GM11168 (cell line): Measurements from ENCODE around the gene RASGRP2.

Experiments used
- in situ Hi-C: fragments of 300-500 bp; cut with MboI; formaldehyde crosslinking; loops from one replicate; pipeline ENCODE4 v1.12.0; 2022; ENCODE audit warnings: low sequenced_read_pairs; ENCODE audit not compliant: unreplicated experiment

The RASGRP2 gene

DNA sequence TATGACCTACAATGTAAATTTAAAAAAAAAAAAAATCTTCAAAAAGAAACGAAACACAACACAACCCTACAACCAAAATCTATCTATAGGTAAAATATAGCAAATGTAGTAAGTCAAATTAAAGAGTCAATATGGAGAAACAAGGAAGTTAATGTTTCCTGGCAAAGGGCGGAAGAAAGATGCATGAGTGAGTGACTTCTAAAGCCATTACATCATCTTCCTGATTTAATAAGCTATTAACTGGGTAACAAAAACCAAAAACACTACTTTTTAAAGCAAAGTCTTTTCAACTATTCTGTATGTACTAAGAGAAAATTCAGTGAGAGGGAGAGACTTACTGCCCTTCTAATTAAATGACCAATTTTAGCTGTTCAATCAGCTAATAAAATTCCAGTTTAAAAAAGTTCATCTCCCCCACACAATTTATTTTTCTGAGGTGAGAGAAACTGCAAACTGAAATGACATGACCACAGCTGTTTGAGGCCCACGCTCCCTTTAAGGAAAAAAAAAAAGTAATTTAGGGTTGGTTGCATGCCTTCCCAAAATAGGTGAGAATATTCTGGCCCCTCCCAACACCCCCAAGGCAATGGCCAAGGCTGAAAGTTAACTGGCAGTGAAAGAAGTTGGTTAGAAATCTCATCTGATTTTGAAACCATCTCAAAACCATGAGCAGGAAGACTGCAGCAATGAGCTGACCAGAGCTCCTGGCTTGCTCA, 28.5 kb upstream of the RASGRP2 start:
- in situ Hi-C loops: no loop called here

DNA sequence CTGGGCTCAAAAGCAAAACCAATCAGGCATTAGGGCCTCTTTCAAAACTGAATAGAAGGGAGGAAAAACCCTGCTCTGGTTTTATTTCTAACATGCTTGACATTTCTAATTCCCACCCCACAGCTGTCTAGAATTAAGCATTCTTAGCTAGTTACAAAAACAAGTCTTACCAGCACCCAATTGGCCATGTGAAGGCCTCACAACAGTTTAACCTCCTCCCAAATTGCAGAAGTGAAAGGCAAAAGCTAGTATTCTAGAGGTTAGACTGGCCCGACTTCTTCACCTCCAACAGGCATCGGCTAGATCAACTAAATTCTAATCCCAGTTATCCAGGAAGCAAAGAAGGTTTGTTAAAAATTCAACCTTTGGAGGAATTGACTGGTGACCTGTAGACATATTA, 27.9 kb upstream of the RASGRP2 start:
- in situ Hi-C loops: no loop called here

DNA sequence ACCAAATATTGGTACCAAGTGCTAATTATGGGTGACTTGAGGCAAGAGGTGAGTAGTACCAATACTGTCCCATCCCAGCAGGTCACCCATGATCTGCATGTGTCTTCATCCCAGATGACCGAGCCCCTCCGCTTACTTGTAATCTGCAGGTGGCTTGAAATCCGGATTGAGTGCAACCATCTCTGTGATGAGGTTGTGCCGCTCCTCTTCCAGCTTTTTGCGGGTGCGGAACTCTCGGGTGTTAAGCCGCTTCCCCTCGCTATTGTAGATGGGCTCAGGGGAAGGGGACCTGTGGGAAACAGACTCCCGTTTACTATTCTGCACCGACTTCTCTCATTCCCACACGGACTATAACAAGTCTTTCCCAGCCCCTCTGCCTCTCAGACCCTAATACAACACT, 26.2 kb upstream of the RASGRP2 start:
- in situ Hi-C loops: no loop called here

DNA sequence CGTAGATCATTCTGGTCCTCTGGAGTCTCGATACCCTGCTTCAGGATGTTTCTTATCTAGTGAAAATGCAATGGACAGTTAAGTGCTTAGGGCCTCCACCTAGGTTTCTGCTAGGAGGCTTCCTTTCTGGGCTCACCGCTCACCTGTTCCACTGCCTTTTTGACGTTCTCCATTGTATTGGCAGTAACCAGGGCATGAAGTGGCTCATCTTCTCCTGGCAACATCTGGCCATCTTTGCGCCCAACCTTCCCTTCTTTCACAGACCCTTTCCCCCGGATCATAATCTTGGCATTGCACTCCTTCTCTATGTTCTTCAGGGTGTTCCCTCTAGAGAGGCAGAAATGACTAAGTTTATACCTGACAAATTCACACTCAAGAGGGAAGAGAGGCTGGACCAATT, 25.3 kb upstream of the RASGRP2 start:
- in situ Hi-C loops: no loop called here

DNA sequence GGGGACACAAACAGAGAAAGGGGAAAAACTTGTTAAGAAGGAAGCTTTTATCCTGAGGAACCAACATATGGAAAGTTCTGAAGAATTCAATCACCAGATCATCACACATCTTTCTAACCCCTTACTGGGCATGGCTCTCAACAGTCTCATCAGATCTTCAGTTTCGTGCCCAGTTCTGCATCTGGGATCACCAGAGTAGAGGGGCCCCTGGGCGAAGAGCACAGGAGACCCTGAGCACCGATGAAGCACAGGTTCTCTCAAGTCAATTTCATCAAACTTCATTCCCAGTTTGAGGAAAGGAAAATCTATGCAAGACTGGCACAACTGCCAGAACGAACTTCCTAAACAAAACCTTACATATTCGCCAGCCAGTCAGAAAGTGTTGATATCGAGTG, 24.4 kb upstream of the RASGRP2 start:
- in situ Hi-C loops: no loop called here

DNA sequence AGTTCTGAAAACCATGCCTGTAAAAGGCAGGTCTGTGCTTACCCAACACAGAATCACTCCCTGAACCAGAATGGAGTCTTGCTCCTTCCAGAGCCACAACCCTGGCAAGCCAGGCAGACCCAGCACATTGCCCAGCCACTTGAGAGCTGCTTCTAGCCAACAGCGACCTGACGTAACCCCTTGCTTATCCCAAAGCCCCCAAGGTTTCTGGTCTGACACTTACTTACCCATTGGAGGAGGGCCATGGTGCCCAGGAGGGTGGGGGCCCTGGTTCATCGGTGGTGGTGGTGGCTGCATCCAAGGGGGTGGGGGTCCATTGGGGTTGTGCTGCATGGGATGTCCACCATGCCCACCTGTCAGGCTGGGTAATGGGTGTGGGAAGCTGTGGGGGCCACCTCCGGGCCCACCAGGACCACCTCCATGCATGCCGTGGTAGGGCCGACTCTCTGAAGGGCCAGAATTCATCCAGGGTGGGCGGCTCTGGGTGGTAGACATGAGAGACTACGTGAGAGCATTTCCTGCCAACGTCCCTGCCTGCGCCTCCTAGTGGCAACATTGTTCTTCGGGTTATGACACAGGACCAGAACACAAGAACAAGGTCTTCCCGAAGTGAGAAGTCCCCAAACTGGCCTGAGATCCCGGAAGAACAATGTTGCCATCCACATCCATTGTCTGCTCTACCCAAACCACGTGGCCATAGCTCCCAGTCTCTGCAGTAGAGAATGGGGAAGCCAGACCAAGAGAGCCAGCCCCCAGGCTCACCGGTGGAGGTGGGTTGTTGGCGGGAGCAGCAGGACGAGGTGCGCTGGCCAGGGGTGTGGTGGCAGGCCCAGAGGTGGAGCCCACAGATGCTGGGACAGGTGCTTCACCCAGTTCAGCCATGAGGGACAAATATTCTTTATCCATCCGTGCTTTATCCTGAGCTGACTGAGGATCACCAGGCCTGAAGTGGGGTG, 23.7 kb upstream of the RASGRP2 start:
- in situ Hi-C loops: no loop called here

DNA sequence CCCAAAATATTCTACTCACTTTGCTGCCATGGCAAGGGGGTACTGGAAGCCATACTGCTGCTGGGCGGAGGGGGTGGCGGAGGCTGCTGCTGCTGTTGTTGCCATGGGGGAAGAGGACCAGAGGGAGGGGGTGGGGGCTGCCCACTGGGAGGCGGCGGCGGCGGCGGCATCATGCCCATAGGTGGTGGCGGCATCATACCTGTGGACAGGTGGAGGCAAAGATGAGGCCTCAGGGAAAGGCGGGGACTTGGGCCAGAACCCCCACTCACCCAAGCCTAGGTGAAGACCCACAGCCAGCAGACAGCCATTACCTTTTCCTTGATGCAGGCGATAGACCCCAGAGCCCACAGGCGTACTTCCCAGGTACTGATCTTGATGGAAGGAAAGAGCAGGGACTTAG, 22.9 kb upstream of the RASGRP2 start:
- in situ Hi-C loops: no loop called here

DNA sequence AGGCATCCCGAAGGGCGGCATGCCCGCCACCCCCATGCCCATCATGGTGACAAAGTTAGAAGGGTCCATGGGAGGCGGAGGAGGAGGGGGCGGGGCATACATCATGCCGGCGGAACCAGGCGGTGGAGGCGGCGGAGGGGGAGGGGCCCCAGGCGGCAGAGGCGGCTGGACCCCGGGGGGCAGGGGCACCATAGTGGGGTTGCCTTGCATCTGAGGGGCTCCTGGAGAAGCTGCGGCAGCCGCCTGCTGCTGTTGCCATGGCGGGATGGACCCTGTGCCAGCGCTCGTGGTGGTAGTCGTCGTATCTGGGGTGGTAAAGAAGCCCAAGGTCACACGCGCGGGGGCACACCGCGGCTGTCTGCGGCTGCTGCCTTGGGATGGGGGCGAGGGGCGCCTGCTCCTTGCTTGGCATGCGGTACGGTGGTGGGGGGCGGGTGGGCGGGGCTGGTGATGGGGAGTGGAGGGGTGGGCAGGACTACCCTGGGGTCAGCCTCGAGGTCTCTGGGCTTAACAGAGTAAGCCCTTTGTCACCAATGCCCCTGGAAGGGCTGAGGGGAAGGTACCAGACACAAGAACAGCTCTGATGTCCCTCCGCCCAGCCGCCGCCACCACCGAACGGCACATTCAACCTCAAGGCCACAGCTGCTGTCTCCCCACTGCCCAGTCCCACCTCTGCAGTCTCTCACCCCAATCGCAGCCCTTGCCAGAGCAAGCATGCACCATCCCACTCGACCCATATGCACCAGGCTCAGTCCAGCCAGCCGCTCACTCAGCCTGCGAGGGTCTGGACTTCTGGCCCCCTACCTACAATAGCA, 22.1 kb upstream of the RASGRP2 start:
- in situ Hi-C loops: no loop called here

DNA sequence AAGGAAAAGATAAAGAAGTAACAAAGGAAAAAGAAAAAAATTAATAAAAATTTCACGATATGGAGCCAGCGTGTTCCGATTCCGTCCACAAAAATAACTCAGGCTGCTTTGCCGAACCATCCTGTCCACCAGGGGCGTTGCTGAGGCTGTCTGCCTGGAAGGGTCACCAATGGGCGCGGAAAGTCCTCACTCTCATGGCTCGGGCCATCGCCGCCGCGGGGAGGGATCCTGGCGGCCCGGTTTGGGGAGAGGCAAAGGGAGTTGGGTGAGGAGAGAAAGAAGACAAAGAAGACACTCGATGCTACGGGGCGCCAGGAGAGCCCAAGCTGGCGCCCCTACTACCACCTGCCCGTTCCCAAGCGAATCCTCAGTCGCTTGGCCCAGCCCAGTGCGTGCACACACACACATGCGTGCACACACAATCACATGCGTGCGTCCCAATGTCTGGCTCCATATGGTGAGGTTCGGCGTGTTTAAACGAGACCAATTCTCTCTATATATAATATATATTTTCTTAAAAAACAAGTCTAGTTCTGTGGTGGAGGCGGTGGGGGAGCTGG, 21.4 kb upstream of the RASGRP2 start:
- in situ Hi-C loops: no loop called here

DNA sequence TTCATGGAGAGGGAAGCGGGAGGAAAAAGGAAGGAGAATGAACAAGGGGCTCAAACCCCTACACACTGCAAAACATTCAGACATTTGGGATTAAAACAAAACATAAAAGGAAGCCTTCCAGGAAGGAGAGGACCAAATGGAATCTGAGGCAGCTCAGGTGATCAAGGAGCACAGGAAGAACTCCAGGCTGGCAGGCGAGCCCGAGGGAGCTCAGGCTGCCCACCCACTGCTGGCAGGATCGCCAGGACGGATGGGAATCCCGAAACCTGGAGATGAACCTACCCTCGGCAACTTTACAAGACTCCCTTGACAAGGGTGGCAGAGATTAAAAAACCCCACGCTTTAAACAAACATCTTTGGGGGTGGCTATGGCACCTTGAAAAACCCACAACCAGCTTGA, 20.8 kb upstream of the RASGRP2 start:
- in situ Hi-C loops: no loop called here

DNA sequence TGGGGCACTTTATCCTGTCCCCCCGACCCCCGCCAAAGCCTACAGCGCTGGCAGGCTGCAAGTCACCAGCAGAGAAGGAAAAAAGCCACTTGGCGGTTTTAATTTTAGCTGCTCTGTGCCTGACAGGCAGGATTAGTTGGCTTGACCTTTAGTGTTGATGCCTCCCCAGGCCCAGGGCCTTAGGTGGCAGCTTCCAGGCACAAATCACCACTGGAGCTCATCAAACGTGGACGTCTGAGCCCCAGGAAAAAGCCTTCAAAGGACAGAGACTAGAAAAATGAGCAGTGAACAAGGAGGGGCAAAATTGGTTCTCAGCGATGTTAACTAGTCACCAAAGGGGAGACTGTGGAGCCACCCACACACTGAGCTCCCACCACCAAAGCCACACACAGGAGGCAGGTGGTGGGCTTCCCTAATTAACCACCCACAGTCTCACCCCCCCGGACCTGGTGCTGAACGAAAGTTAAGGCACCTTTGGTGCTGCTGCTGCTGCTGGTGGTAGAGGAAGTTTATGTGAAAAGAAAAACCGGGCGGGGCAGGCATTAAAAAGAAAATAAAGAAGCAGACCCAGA, 20.2 kb upstream of the RASGRP2 start:
- in situ Hi-C loops: no loop called here

DNA sequence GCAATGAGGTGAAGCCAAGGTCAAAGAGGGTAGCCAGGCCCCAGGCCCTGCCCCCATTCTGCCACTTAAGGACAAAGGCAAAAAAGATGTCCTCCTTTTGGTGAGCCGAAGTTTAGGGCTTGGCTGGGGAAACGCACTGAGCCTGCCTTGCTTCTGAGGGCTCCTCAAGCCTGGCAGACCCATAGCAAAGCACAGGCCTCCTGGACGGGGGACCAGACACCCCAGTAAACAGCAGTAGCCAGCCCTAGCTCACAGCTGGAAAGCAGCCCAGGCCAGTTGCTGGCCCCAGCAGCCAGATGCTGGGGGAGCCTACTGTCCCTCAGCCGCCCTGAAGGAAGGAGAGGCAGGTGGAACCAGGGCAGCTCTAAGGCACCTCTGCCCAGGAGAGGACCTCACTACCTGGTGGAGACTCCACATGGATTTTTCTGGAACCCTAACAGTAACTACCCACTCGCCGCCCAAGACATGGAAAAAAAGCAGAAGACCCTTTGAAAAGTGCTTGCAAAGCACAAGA, 19.6 kb upstream of the RASGRP2 start:
- in situ Hi-C loops: no loop called here

DNA sequence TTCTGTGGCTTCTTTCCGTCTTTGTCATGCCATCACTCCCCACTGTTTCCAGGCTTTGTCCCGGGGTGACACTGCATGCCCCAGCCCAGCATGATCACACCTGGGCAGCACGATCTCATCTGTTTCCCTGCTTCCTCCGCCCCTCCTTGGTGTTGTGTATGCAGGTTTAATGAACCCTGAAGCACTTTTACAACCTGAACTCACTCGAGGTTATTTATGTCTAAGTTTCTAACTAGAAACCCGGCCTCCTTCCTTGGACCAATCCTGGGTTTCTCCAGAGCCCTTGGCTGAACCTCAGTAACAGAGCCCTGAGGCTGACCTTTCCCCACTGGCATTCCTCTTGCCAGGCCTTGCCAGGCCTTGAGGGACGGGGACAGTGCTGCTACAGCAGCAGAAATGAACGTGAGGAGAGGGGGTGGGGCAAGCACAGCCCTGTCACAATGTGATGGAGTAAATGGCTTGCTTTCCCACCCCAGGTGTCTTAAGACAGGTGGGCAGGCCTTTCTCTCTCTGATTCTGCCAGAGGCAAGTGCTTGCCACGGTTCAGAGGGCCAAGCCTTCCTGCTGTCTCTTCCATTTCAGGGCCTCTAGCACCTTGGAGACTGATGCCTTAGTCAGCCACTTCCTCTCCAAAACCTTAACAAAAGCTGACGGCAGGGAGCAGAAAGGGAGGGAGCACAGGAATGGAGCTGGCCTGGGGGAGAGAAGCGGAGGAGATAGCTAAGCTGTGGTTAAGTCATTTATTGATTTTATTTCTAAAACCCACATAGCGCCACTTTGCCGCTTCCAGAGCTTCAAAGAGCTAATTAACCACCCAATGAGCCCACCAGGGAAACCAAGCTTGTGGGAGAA, 19.0 kb upstream of the RASGRP2 start:
- in situ Hi-C loops: no loop called here

DNA sequence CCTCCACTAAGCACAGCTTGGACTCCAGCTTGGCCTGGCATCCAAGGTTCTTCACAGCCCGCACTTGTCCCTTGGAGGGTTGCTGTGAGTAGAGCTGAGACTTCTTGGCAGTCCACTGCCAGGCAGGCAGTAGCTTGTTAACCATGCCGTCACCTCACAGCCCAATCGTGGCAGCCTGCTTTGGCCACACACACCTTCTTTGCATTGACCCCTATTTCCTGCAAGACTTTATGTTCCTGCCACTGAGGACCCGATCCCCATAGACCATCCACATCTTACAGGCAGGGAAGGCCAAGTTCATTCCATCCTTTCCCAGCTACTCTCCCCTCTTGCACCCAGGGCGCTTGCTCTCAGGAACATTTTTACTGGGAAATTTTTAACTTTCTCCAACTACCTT, 18.3 kb upstream of the RASGRP2 start:
- in situ Hi-C loops: no loop called here

DNA sequence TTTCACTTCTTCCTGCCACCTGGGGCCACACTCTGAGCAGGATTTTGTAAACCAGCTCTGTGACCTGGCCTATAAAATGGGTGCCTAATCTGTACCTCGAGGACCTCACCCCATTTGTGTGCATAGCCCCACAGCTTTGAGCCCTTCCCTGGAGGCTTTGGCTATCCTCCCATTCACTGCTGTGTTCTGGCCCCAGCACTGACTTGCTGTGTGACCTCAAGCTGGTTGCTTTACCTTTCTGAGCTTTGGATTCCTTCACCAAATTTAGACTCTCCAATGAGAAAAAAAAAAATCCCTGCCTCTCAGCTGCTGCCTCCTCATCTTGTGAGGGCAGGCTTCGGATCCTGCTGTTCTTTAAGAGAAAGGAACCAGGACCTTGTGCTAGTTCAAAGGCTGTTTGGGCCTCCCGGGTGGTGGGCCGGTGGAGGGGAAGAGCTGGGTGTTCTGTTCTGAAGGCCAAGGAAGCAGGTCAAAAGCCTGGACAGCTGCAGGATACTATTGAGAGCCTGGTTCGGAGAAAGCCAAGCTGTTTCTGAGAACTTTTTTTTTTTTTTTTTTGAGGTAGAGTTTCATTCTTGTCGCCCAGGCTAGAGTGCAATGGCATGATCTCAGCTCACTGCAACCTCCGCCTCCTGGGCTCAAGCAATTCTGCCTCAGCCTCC, 16.9 kb upstream of the RASGRP2 start:
- in situ Hi-C loops: no loop called here

DNA sequence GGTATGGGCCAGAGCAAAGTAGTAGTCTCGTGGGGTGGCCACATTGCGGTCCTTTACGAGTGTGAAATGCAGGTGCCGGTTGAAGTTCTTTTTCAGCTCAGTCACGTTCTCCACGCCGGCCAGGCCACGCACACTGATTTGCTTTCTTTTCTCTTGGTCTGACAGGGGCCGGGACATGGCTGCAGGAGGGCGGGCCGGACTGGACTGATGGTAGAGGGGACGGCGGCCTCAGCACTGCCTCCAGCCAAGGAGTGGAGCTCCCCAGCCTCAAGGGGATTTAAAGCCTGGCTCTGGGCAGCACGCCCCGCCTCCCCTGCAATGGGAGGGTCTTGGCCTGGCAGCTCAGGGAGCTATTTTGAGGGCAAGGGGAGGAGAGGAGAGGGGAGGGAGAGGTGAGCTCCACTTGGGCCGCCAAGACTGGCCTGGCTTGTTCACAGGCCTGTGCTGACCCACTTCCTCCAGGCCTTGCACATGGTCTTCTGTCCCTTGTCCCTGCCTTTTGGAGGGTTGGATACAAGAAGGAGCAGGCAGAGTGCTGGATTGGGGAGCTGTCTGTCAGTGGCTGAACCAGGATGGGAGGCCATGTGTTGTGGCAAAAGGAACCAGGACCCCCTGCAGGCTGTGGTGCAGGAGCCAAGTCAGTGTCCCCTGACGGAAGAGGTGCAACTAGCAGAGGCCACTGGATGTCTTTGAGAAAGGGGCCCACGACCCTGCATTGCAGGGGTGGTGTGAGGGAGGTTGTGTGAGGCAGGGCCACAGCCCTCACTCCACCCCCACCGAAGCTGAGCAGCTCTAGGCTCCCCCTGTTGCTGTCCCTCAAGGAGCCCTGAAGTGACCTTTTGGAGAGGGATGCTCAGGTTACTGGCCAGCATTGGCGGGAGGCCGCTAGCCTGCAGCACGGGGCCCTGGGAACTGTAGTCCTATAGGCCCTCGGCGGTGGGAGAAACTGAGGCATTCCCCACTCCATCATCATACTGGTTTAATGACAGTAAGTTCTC, 16.1 kb upstream of the RASGRP2 start, which contains the start of gene PYGM:
Gene PYGM (minus strand): TSS at position 253 of the 998 bp plus-strand sequence. CDS start 76 bp downstream, at position 177.
- in situ Hi-C loops: no loop called here

DNA sequence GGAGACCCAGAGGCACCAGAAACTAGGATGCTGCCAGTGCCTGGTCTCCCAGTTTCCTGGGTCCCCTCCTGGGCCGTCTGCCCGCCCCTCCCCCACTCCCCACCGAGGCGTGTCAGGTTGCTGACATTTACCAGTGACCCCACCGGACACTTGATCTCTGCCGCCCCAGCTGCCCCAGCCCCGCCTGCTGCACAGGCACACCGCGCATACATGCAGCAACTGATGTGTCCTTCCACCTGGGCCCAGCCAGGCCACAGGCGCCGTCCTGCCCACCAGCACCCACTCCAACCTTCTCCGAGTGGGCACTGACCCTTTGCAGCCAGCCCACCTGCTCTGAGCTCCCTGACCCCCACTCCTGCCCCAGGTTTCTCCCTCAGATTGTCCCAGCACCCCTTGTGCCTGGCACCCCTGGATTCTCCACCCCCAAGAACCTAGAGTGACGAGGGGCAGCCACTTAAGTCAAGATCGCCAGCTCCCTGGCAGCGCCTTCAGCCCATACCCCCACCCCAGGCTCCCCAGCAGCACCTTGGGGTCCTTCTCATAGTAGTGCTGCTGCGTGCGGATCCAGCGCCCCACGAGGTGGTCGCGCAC, 15.3 kb upstream of the RASGRP2 start:
- in situ Hi-C loops: no loop called here
